Measurements from ENCODE around the gene RBFOX2.

Gene RBFOX2

DNA sequence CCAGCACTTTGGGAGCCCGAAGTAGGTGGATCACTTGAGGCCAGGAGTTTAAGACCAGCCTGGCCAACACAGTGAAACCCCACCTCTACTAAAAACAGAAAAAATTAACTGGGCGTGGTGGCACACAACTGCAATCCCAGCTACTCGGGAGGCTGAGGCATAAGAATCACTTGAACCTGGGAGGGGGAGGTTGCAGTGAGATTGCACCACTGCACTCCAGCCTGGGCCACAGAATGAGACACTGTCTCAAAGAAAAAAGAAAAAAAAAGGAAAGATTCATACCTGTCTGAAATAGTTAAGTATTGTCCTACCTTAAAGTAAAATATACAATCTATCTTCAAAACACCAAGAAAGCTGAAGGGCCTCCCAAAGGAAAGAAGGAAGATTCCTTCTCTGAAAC lies 20.1 kb downstream of the RBFOX2 start:
- TF ChIP-seq, protein P1, sequence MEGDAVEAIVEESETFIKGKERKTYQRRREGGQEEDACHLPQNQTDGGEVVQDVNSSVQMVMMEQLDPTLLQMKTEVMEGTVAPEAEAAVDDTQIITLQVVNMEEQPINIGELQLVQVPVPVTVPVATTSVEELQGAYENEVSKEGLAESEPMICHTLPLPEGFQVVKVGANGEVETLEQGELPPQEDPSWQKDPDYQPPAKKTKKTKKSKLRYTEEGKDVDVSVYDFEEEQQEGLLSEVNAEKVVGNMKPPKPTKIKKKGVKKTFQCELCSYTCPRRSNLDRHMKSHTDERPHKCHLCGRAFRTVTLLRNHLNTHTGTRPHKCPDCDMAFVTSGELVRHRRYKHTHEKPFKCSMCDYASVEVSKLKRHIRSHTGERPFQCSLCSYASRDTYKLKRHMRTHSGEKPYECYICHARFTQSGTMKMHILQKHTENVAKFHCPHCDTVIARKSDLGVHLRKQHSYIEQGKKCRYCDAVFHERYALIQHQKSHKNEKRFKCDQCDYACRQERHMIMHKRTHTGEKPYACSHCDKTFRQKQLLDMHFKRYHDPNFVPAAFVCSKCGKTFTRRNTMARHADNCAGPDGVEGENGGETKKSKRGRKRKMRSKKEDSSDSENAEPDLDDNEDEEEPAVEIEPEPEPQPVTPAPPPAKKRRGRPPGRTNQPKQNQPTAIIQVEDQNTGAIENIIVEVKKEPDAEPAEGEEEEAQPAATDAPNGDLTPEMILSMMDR (conservative IDR thresholded peaks at IDR 0.05; ENCODE audit: low read depth, low read length): no peak
- no peak for DNase-seq (ENCODE audit: low read depth)

DNA sequence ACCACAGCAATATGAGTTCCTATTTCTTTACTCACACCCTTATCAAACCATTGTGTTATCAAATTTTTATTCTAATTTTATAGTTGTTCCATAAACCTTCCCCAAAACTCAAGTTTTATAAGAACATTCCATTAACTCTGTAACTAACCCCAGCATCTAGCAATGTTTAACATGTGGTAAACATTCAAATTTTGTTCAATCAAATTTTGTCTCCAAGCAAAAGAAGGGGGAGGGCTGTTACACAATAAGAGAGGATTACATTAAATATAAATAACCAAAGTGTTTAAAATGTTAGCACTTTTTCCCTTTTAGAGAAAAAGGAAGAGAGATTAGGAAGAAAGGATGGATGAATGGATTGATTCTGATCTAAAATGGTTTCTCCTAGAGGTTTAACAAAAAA lies 20.5 kb downstream of the RBFOX2 start:
- no peak for DNase-seq (ENCODE audit: low read depth)
- H3K4me3 ChIP-seq (ENCODE audit: low read length): no peak overlapping the region

More for the DNA sequence above, 20.1 kb downstream of the RBFOX2 start:
- H3K4me3 ChIP-seq (ENCODE audit: low read length): no peak overlapping the region

DNA sequence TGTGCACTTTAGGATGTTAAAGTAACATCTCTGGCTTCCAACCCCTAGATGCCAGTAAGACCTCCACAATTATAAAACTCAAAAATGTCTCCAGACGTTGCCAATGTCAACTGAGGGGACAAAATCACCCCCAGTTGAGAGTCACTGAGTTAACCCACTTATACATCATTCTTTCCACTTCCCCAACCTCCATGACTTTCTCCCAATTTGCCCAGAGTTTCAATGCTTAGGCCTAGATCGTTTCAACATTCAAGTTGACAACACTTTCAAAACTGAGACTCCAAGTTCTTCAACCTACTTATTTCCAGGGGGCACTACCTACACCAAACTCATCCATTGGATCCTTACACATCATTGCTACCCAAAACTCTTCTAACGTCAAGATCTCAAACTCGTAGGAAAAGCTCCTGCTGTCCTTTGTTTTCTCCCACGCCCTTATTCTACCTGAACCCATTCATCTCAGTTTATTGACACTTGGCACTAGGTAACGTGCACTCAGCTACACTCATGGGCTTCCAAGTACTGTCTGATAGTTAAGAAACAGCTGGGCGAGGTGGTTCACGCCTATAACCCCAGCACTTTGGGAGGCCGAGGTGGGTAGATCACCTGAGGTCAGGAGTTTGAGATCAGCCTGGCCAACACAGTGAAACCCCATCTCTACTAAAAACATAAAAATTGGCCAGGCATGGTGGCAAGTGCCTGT lies 24.5 kb downstream of the RBFOX2 start:
- DNase-seq (ENCODE audit: low read depth): no peak
- TF ChIP-seq, protein P1 (conservative IDR thresholded peaks at IDR 0.05; ENCODE audit: low read depth, low read length): no peak
- no peak overlapping the region for H3K4me3 ChIP-seq (ENCODE audit: low read length)

More for the DNA sequence above, 20.5 kb downstream of the RBFOX2 start:
- TF ChIP-seq, protein P1 (conservative IDR thresholded peaks at IDR 0.05; ENCODE audit: low read depth, low read length): no peak

DNA sequence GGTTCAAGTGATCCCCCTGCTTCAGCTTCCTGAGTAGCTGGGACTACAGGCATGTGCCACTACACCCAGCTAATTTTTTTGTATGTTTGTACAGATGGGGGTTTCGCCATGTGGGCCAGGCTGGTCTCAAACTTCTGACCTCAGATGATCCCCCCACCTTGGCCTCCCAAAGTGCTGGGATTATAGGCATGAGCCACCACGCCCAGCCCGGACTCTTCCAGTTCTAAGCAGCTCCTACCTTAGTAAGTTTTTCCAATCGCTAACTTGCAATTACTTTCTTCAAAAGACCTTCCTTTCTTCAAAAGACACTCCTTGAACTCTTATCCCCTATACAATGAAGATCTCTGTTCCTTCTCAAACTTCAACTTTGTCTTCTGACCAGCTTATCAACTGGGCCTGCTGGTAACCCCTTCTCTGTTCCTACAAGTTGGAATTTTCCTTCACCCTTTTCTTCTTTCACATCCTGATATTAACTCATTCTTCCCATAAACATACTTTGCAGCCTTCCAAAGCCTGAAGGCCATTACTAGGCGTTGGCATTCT lies 25.8 kb downstream of the RBFOX2 start:
- DNase-seq (ENCODE audit: low read depth): no peak
- H3K4me3 ChIP-seq (ENCODE audit: low read length): no peak overlapping the region
- TF ChIP-seq, protein P1 (conservative IDR thresholded peaks at IDR 0.05; ENCODE audit: low read depth, low read length): no peak

DNA sequence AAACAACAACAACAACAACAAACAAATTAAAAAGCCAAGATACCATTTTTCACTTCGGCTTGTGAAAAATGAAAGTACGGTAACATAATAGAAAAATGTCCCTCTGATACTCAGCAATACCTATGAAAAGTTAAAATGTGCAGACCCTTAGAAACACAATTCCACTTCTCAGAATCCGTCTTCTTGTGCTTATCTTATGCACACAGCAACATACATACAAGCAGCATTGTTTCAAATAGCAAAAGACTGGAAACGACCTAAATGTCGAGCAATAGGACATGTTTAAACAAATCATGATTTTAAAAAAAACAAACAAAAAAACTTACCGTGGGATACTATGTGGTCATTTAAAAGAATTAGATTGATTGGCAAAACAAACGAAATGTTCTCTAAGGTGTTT lies 26.5 kb downstream of the RBFOX2 start:
- no peak overlapping the region for H3K4me3 ChIP-seq (ENCODE audit: low read length)
- TF ChIP-seq, protein P1 (conservative IDR thresholded peaks at IDR 0.05; ENCODE audit: low read depth, low read length): no peak

DNA sequence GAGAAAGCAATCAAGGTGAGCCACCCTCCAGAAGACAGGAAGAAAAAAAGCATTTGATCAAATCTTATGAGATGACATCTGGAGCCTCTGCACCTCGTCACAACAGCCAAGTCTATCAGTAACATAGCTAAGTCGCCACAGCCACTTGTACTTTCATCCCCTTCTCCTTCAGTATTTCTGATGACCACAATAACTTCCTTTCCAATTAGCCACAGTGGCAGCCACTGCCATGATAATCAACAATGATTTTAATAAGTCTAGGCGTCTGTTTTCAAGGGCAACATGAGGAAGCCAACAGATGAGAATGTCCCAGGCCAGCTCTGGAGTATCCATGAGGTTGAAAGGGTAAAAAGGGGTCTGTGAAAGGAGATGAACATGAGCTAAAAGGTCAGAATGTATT lies 29.9 kb downstream of the RBFOX2 start:
- DNase-seq (ENCODE audit: low read depth): no peak
- TF ChIP-seq, protein P1 (conservative IDR thresholded peaks at IDR 0.05; ENCODE audit: low read depth, low read length): no peak

More for the DNA sequence above, 26.5 kb downstream of the RBFOX2 start:
- DNase-seq (ENCODE audit: low read depth): no peak

DNA sequence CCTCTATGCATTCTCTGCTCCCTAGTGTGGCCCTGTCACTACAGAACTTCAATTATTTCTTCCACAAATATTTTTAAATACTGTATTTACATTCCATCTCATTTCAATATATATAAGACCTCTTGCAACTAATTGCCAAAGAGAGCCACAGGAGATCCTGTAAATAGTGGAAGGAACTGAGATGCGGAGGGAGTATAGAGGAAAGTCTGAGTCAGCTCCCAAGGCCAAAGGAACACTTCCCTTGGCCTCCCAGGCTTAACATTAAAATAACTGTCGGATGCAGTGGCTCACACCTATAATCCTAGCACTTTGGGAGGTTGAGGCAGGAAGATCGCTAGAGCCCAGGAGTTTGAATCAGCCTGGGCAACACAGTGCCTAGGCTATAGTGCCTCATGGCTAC lies 31.2 kb downstream of the RBFOX2 start:
- no peak for DNase-seq (ENCODE audit: low read depth)
- TF ChIP-seq, protein P1 (conservative IDR thresholded peaks at IDR 0.05; ENCODE audit: low read depth, low read length): no peak
- H3K4me3 ChIP-seq (ENCODE audit: low read length): no peak overlapping the region

More for the DNA sequence above, 29.9 kb downstream of the RBFOX2 start:
- H3K4me3 ChIP-seq (ENCODE audit: low read length): no peak overlapping the region

All from retinal pigment epithelial cell (primary cell).